ENCODE data around the gene PRR35. TPM values are rescaled to one million over a fixed set of nuclear protein-coding genes. Genes with fewer than 3 reads are reported as not detected.

PRR35 gene
- total and polyA plus RNA-seq, 5 donors from 2014 or later, result not detected

GRCh38 chr16:591231-591630 is 31.0 kb downstream of the PRR35 start:
- H3K4me3 ChIP-seq (ENCODE audit: low read depth, low read length), result peak overlapping the region; percentile 51
- ATAC-seq (ENCODE audit: low read depth in 2 of 2), result no peak
- H3K9me3 ChIP-seq (ENCODE audit: control insufficient read depth in 2 of 2, low read length in 2 of 2), result no peaks in the 10 kb centered on the region
- H3K36me3 Mint-ChIP-seq, result peaks cover 5% of the 10 kb centered on the region
- no peaks in the 10 kb centered on the region for H3K9me3 Mint-ChIP-seq
- no peak for DNase-seq
- H3K27ac Mint-ChIP-seq, result peak overlapping the region; percentile 85 to 92 (median 85)
- H3K27me3 ChIP-seq (ENCODE audit: control insufficient read depth, insufficient read depth, low read length), result no peaks in the 10 kb centered on the region
- H3K4me3 Mint-ChIP-seq, result peak overlapping the region; percentile 88 to 93 (median 90)
- H3K4me1 ChIP-seq (ENCODE audit: control insufficient read depth, insufficient read depth, low read length, poor library complexity, severe bottlenecking), result peaks cover 33% of the 10 kb centered on the region
- peaks cover 6% of the 10 kb centered on the region for H3K27me3 Mint-ChIP-seq
- H3K36me3 ChIP-seq (ENCODE audit: control insufficient read depth, insufficient read depth, low read length), result no peaks in the 10 kb centered on the region
- H3K4me1 Mint-ChIP-seq, result peaks cover 0 to 59% (median 16%) of the 10 kb centered on the region in 4 donors
- H3K27ac ChIP-seq (ENCODE audit: insufficient read depth, low read length, poor library complexity, severe bottlenecking), result no peak overlapping the region

GRCh38 chr16:591892-592517 is 31.8 kb downstream of the PRR35 start:
- DNase-seq (no peak), ATAC-seq (ENCODE audit: low read depth in 2 of 2) (no peak)
- no peaks in the 10 kb centered on the region for H3K9me3 ChIP-seq (ENCODE audit: control insufficient read depth in 2 of 2, low read length in 2 of 2)
- H3K4me3 Mint-ChIP-seq, result peak overlapping the region; percentile 88 to 93 (median 90)
- peaks cover 6% of the 10 kb centered on the region for H3K27me3 Mint-ChIP-seq
- no peak overlapping the region for H3K27ac Mint-ChIP-seq
- H3K27me3 ChIP-seq (ENCODE audit: control insufficient read depth, insufficient read depth, low read length), result no peaks in the 10 kb centered on the region
- peaks cover 0 to 2% (median 0%) of the 10 kb centered on the region in 7 donors for H3K9me3 Mint-ChIP-seq
- peaks cover 33% of the 10 kb centered on the region for H3K4me1 ChIP-seq (ENCODE audit: control insufficient read depth, insufficient read depth, low read length, poor library complexity, severe bottlenecking)
- no peak overlapping the region for H3K4me3 ChIP-seq (ENCODE audit: low read depth, low read length)
- H3K36me3 ChIP-seq (ENCODE audit: control insufficient read depth, insufficient read depth, low read length), result no peaks in the 10 kb centered on the region
- H3K36me3 Mint-ChIP-seq, result peaks cover 10% of the 10 kb centered on the region
- H3K27ac ChIP-seq (ENCODE audit: insufficient read depth, low read length, poor library complexity, severe bottlenecking), result no peak overlapping the region
- H3K4me1 Mint-ChIP-seq, result peaks cover 0 to 66% (median 21%) of the 10 kb centered on the region in 4 donors

- no peak for ATAC-seq (ENCODE audit: low read depth in 2 of 2)
- no peaks in the 10 kb centered on the region for H3K27me3 ChIP-seq (ENCODE audit: control insufficient read depth, insufficient read depth, low read length)
- H3K9me3 ChIP-seq (ENCODE audit: control insufficient read depth in 2 of 2, low read length in 2 of 2), result no peaks in the 10 kb centered on the region
- no peak overlapping the region for H3K4me3 ChIP-seq (ENCODE audit: low read depth, low read length)
- Mint-ChIP-seq H3K27ac (peak overlapping the region in 1 of 3 donors; percentile 35), H3K4me1 (peaks cover 0 to 62% (median 21%) of the 10 kb centered on the region in 4 donors), H3K27me3 (peaks cover 6% of the 10 kb centered on the region), H3K36me3 (peaks cover 12% of the 10 kb centered on the region), H3K4me3 (peak overlapping the region in 1 of 4 donors; percentile 19), H3K9me3 (peaks cover 0 to 2% (median 0%) of the 10 kb centered on the region in 7 donors)
- H3K4me1 ChIP-seq (ENCODE audit: control insufficient read depth, insufficient read depth, low read length, poor library complexity, severe bottlenecking), result peaks cover 27% of the 10 kb centered on the region
- DNase-seq, result no peak
- H3K27ac ChIP-seq (ENCODE audit: insufficient read depth, low read length, poor library complexity, severe bottlenecking), result no peak overlapping the region
- no peaks in the 10 kb centered on the region for H3K36me3 ChIP-seq (ENCODE audit: control insufficient read depth, insufficient read depth, low read length)
Observed at GRCh38 chr16:592518-593306, 32.5 kb downstream of the PRR35 start.

GRCh38 chr16:593406-593805 is 33.2 kb downstream of the PRR35 start:
- no peaks in the 10 kb centered on the region for H3K9me3 ChIP-seq (ENCODE audit: control insufficient read depth in 2 of 2, low read length in 2 of 2)
- peaks cover 20% of the 10 kb centered on the region for H3K4me1 ChIP-seq (ENCODE audit: control insufficient read depth, insufficient read depth, low read length, poor library complexity, severe bottlenecking)
- ATAC-seq (ENCODE audit: low read depth in 2 of 2), result no peak
- Mint-ChIP-seq H3K27ac (peak overlapping the region; percentile 33 to 62 (median 35)), H3K4me1 (peaks cover 0 to 57% (median 21%) of the 10 kb centered on the region in 4 donors), H3K27me3 (peaks cover 6% of the 10 kb centered on the region), H3K9me3 (peaks cover 0 to 2% (median 0%) of the 10 kb centered on the region in 7 donors), H3K4me3 (peak overlapping the region in 3 of 4 donors; percentile 11 to 74 (median 33)), H3K36me3 (peaks cover 12% of the 10 kb centered on the region)
- H3K36me3 ChIP-seq (ENCODE audit: control insufficient read depth, insufficient read depth, low read length), result no peaks in the 10 kb centered on the region
- DNase-seq, result no peak
- no peak overlapping the region for H3K4me3 ChIP-seq (ENCODE audit: low read depth, low read length)
- H3K27me3 ChIP-seq (ENCODE audit: control insufficient read depth, insufficient read depth, low read length), result no peaks in the 10 kb centered on the region
- no peak overlapping the region for H3K27ac ChIP-seq (ENCODE audit: insufficient read depth, low read length, poor library complexity, severe bottlenecking)

GRCh38 chr16:593807-594206 is 33.6 kb downstream of the PRR35 start:
- Mint-ChIP-seq H3K4me3 (peak overlapping the region; percentile 11 to 75 (median 54)), H3K36me3 (peaks cover 12% of the 10 kb centered on the region), H3K27ac (peak overlapping the region; percentile 33 to 62 (median 35)), H3K9me3 (peaks cover 0 to 2% (median 0%) of the 10 kb centered on the region in 7 donors), H3K4me1 (peaks cover 0 to 54% (median 21%) of the 10 kb centered on the region in 4 donors), H3K27me3 (peaks cover 6% of the 10 kb centered on the region)
- ATAC-seq (ENCODE audit: low read depth in 2 of 2), result no peak
- no peak overlapping the region for H3K27ac ChIP-seq (ENCODE audit: insufficient read depth, low read length, poor library complexity, severe bottlenecking)
- H3K4me3 ChIP-seq (ENCODE audit: low read depth, low read length), result no peak overlapping the region
- no peaks in the 10 kb centered on the region for H3K36me3 ChIP-seq (ENCODE audit: control insufficient read depth, insufficient read depth, low read length)
- no peak for DNase-seq
- peaks cover 16% of the 10 kb centered on the region for H3K4me1 ChIP-seq (ENCODE audit: control insufficient read depth, insufficient read depth, low read length, poor library complexity, severe bottlenecking)
- H3K9me3 ChIP-seq (ENCODE audit: control insufficient read depth in 2 of 2, low read length in 2 of 2), result no peaks in the 10 kb centered on the region
- H3K27me3 ChIP-seq (ENCODE audit: control insufficient read depth, insufficient read depth, low read length), result no peaks in the 10 kb centered on the region

- DNase-seq, result no peak
- no peaks in the 10 kb centered on the region for H3K27me3 ChIP-seq (ENCODE audit: control insufficient read depth, insufficient read depth, low read length)
- Mint-ChIP-seq H3K27ac (no peak overlapping the region), H3K36me3 (peaks cover 12% of the 10 kb centered on the region), H3K4me3 (no peak overlapping the region), H3K27me3 (no peaks in the 10 kb centered on the region), H3K4me1 (peaks cover 0 to 51% (median 17%) of the 10 kb centered on the region in 4 donors), H3K9me3 (peaks cover 0 to 2% (median 0%) of the 10 kb centered on the region in 7 donors)
- no peak overlapping the region for H3K4me3 ChIP-seq (ENCODE audit: low read depth, low read length)
- no peak overlapping the region for H3K27ac ChIP-seq (ENCODE audit: insufficient read depth, low read length, poor library complexity, severe bottlenecking)
- H3K4me1 ChIP-seq (ENCODE audit: control insufficient read depth, insufficient read depth, low read length, poor library complexity, severe bottlenecking), result peaks cover 16% of the 10 kb centered on the region
- H3K9me3 ChIP-seq (ENCODE audit: control insufficient read depth in 2 of 2, low read length in 2 of 2), result no peaks in the 10 kb centered on the region
- no peaks in the 10 kb centered on the region for H3K36me3 ChIP-seq (ENCODE audit: control insufficient read depth, insufficient read depth, low read length)
- ATAC-seq (ENCODE audit: low read depth in 2 of 2), result no peak
Observed at GRCh38 chr16:595094-595528, 34.9 kb downstream of the PRR35 start.

GRCh38 chr16:595942-596735 is 35.9 kb downstream of the PRR35 start:
- H3K27ac Mint-ChIP-seq, result peak overlapping the region in 1 of 3 donors; percentile 83
- no peak overlapping the region for H3K27ac ChIP-seq (ENCODE audit: insufficient read depth, low read length, poor library complexity, severe bottlenecking)
- peak overlapping the region in 1 of 4 donors; percentile 68 for H3K4me3 Mint-ChIP-seq
- peaks cover 7% of the 10 kb centered on the region for H3K4me1 ChIP-seq (ENCODE audit: control insufficient read depth, insufficient read depth, low read length, poor library complexity, severe bottlenecking)
- no peak overlapping the region for H3K4me3 ChIP-seq (ENCODE audit: low read depth, low read length)
- no peak for DNase-seq
- H3K4me1 Mint-ChIP-seq, result peaks cover 0 to 45% (median 14%) of the 10 kb centered on the region in 4 donors
- peaks cover 12% of the 10 kb centered on the region for H3K36me3 Mint-ChIP-seq
- ATAC-seq (ENCODE audit: low read depth in 2 of 2), result no peak
- no peaks in the 10 kb centered on the region for H3K27me3 Mint-ChIP-seq
- H3K9me3 ChIP-seq (ENCODE audit: control insufficient read depth in 2 of 2, low read length in 2 of 2), result no peaks in the 10 kb centered on the region
- peaks cover 0 to 2% (median 0%) of the 10 kb centered on the region in 7 donors for H3K9me3 Mint-ChIP-seq
- H3K36me3 ChIP-seq (ENCODE audit: control insufficient read depth, insufficient read depth, low read length), result no peaks in the 10 kb centered on the region
- no peaks in the 10 kb centered on the region for H3K27me3 ChIP-seq (ENCODE audit: control insufficient read depth, insufficient read depth, low read length)

Measured in CD4-positive, CD25-positive, alpha-beta regulatory T cell (primary cell).